Epithelial cell of proximal tubule (primary cell): Measurements from ENCODE around the gene CETN1. TPM values are rescaled to one million over a fixed set of nuclear protein-coding genes. Genes with fewer than 3 reads are reported as not detected.

Experiments used
- DNase-seq: peaks from one replicate; pipeline ENCODE4 v3.0.0-alpha.2; 2011; ENCODE audit warnings: low read depth
- H3K4me3 ChIP-seq: 2 replicates; pipeline ENCODE4 v1.5.1; 2011; ENCODE audit warnings: low read depth, mild to moderate bottlenecking, low read length
- total RNA-seq: library from RNA; depleted of rRNA; stranded (reverse); fragments of >200 nt; gene quantifications from 2 replicates; pipeline ENCODE4 v1.2.3, GENCODE V29; 2015
- TF ChIP-seq, protein P1 (sequence below): conservative IDR thresholded peaks from 2 replicates; pipeline ENCODE4 v1.5.1; 2012; ENCODE audit warnings: low read depth, mild to moderate bottlenecking, low read length

Gene CETN1
- total RNA-seq, 1 donor from 2014 or later: not detected

DNA sequence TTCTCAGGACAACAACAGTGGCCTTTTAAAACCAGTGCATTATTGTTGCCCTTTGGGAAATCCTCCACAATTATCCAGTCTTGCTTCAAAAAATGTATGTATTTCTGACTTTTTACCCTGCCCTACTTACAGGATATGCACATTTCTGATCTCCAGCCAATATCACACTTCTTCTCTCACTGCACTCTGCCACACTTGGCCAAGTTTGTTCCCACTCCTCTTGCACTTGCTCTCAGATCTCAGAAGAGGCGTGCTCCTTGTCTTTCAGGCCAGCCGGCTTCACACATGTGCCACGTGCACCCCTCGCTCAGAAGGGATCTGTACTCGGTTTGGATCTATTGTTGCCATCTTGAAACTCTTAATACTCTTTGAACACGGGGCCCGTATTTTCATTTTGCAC, 32.0 kb downstream of the CETN1 start:
- H3K4me3 ChIP-seq: no peak overlapping the region
- no peak for DNase-seq
- TF ChIP-seq, protein P1, sequence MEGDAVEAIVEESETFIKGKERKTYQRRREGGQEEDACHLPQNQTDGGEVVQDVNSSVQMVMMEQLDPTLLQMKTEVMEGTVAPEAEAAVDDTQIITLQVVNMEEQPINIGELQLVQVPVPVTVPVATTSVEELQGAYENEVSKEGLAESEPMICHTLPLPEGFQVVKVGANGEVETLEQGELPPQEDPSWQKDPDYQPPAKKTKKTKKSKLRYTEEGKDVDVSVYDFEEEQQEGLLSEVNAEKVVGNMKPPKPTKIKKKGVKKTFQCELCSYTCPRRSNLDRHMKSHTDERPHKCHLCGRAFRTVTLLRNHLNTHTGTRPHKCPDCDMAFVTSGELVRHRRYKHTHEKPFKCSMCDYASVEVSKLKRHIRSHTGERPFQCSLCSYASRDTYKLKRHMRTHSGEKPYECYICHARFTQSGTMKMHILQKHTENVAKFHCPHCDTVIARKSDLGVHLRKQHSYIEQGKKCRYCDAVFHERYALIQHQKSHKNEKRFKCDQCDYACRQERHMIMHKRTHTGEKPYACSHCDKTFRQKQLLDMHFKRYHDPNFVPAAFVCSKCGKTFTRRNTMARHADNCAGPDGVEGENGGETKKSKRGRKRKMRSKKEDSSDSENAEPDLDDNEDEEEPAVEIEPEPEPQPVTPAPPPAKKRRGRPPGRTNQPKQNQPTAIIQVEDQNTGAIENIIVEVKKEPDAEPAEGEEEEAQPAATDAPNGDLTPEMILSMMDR: no peak

DNA sequence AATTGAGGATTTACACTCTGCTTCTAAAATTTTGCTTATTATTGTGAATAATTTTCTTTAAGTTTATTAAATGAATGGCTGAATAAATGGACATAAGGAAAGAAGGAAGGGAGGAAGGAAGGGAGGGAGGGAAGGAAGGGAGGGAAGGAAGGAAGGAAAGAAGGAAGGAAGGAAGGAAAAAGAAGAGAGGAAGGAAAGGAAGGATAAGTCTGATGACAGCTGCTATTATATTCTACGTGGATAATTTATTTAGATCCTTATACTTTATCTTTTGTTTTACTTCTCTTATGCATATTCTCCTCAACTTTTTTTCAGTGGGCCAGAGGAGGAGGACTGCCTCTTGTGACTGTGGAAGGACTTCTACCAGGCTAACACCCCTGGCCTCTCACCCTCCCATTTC, 34.0 kb downstream of the CETN1 start:
- DNase-seq: no peak
- TF ChIP-seq, protein P1: no peak
- H3K4me3 ChIP-seq: no peak overlapping the region

DNA sequence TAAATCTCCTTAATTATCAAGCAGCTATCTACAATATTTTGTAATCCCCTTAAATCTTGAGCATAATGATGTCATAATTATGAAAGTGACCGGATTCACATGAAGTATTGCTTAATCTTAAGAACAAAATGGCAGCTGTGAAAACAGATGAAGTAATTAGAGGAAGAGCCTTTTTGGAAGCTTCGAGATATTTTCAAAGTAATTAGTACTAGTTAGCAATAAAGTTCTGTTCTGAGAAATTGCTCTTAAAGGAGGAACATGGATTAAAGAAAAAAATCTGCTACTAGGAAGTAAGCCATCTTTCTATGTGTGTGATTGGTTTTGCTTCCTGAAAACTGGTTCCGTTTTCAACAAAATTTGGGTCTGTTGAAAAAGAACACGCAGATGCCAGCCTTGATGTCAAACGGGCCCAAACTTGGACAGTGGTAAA, 34.9 kb downstream of the CETN1 start:
- no peak overlapping the region for H3K4me3 ChIP-seq
- no peak for DNase-seq
- TF ChIP-seq, protein P1: no peak

DNA sequence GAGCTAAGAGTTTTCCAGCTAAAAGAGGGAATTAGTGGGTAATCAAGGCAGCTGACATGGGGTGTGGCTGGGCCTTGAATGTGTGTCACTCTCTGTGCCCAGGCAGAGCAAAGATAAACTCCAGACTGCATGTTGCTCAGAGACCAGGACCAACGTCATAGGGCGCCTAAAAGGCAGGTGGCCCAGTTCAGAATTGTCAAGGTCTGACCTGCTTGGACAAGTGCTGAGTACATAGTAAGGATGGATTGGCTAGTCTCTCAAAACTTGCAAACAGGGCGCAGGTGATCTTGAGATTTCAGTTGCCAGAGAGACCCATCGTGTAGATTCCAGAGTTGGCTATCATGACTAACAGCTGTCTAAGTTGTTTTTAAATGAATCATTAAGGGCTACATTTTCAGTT, 35.6 kb downstream of the CETN1 start:
- TF ChIP-seq, protein P1: no peak
- DNase-seq: no peak
- no peak overlapping the region for H3K4me3 ChIP-seq

DNA sequence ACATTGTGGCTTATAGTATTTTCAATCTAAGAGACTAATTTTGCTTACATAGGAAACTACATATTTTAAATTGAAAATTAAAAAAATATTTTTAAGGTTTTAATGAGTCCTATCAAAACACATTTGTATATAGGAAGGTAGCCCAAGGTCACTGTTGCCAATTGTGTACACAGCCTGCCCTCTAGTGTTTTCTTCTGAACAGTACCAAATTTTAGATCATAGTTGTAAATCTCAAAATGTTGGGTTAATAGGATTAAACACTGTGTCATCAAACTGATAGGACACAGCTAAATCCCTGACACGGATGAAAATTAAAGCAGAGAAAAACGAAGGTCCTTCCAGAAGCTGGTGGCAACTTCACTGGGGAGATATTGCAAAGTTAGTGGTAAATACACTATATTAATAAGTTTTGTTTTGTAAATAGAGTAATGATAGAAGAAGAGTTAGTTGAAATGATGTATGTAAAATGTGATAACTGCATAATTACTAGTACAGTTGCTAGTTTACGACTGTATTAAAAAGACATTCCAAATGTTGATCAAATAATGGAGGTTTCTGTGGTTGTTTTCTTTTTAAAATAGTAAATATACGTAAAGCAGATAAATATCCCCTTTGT, 36.3 kb downstream of the CETN1 start:
- DNase-seq: no peak
- TF ChIP-seq, protein P1: peak; percentile 85
- H3K4me3 ChIP-seq: no peak overlapping the region

DNA sequence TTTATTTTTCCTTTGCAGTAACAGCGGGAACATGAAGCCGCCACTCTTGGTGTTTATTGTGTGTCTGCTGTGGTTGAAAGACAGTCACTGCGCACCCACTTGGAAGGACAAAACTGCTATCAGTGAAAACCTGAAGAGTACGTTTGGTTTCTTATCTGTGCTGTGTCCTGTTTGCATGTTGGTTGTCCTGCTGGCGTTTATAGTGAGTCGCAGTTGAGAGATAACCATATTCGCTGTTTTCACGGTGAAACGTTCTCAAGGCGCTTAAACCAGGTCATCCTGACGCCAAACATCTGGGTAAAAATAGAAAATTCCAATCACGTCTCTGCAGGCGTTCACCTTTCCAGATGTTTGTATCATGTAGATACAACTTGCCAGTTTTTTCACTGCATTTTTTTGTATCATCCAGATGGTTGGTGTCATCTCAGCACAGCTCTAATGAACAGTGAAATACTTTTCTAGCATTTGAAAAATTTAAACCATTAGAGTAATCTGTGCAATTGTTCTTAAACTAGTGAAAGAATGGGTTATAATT, 37.9 kb downstream of the CETN1 start:
- H3K4me3 ChIP-seq: no peak overlapping the region
- no peak for DNase-seq
- TF ChIP-seq, protein P1: no peak

DNA sequence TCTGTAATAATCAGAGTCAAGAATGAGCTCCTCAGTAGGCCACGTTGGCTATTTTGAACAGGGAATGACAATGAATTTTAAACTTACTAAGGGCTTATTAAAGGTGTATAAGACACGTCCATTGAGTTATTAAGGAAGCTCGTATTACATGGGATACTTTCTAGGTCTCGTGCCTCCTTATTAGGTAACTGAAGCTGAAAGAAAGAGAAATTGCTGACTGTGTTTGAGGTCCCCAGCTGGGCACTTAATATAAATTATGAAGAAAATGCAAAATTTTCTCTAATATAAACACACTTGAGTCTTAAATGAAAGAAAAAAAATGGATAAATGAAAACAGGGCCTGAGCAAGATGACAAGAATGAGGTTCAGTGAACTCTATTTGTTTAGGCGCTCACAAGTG, 38.4 kb downstream of the CETN1 start:
- H3K4me3 ChIP-seq: no peak overlapping the region
- no peak for DNase-seq
- TF ChIP-seq, protein P1: no peak
